Stimulated activated CD4-positive, alpha-beta T cell treated with anti-CD3 and anti-CD28 coated beads, Interleukin-2, amount 100 ng/mL, for 4 hours (primary cell): Measurements from ENCODE around the gene CGB5.
"Not testable (repeated sequence)": the region's sequence is repeated elsewhere in the genome, so short reads cannot be mapped to it uniquely, and the experiment has no call there.

Experiments used
- DNase-seq: peaks from one replicate; pipeline ENCODE4 v3.0.0-alpha.2; 2020; ENCODE audit warnings: low read depth

Gene CGB5

DNA sequence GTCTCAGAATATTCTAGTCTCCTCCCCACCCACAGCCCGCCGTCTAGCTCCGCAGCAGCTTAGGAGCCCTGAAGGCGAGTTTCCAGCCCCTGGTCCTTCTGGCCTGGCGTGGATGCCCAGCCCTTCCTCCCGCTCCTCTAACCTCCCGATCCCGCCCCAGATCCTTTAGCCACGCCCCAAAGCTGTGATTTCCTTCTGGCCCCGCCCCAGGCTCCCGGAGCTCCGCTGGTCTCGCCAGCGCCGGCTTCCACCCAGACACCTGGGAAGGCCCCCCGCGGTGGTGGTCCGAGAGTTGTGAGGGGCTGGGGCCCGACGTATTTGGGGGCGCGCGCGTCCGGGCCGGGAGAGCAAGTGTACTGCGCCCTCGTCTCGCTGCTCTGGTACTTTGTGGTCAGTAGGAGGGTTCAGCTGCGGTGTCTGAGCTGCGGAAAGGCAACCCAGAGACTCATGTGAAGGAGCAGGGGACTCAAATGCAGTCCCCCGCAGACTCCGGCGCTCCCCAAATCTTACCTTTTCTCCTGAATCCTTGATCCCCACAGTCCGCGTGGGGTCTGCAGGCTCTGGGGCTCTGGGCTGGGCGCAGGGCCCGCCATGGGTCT, 14.1 kb downstream of the CGB5 start, which contains the start of gene CGB7:
Gene CGB7 (minus strand): TSS at position 114 of the 599 bp plus-strand sequence. CDS start 2,374 bp downstream, outside the sequence.
- no peak for DNase-seq

DNA sequence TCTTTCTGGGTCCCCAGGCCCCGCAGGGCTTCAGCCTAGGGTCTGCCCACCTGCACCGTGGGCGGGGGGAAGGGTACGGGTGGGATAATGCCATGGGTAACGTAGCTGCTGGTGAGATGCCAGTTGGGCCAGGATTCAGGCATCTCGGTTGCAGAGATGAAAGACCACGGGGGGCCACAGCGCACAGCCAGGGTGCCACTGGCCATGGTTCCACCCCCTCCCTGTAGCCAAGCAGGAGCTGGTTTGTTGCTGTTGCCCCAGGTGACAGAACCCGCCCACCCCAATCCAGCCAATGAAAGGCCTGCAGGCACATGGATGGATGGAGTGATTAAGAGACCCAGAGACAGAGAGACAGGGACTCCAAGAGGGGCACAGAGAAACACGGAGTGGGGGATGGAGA, 14.9 kb downstream of the CGB5 start:
- no peak for DNase-seq

DNA sequence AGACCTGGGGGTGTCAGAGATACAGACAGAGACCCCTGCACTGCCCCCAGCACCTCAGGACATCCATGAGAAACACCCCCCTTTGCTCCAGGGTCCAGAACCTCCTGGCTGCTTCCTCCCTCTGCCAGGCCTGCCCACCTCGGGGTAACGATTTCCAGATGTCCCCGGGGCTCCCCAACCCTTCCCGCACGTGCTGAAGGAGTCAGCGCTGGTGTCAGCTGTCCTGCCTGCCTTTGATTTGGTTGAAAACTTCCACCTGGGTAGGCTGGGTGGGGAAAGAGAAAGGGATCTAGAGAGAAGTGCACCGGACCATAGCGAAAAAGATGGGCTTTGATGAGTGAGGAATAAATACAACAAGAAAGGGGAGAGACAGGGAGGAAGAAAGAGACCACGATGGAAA, 15.4 kb downstream of the CGB5 start:
- no peak for DNase-seq

DNA sequence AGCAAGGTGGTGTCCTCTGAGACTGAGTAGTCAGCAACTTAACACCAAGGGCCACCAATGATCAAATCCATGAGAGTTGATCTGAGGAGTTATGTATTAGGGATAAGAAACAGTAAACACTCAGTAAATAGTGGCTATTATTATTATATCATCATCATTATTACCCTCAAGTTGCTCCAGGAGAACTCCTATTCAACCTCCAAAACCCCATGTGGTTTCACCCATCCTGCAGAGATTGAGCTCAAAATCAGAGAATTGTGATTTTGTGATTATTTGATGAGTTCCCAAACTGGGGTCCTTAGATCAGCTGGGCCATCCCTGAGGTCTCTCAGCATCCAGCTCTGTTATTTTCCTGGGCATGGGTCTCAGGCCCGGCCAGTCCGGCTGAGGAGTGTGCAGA, 17.4 kb downstream of the CGB5 start:
- DNase-seq = no peak

DNA sequence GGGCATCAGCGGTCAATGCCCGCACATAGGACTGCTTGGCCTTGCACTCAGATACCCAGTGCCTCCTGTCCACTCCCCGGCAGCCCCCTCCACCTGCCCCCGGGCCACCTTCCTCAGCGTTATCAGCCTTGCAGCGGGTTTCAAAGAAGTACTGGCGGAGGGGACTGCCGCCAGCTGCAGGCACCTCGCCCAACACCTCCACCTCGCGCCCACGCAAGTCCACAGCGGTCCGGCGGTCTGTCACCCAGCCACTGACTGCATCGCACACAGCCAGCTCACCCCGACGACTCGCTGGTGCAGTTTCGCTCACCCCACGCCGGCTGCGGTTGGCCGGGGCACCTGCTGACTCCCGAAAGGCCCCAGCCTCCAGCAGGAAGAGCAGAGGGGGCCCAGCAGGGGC, 17.8 kb downstream of the CGB5 start:
- no peak for DNase-seq

DNA sequence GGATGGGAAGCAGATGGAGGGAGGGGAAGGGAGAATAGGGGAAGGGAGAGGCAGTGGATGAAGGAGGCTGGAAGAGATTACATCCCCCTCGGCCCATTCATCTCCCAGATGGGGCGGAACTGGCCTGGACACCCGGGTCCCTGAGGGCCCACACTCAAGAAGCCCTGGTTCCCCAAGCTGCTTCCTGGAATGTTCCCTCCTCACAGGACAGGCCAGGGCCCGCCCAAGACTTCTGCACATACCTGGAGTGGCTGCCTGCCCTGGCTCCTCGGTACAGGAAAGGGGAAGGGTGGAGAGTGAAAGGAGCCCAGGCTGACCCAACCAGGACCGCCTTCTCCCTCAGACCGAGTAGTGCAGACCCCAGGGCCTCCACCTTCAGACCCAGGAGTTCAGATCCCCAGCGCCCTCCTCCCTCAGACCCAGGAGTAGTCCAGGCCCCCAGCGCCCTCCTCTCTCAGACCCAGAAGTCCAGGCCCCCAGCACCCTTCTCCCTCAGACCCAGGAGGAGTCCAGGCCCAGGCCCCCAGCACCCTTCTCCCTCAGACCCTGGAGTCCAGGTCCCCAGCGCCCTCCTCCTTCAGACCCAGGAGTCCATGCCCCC, 20.5 kb downstream of the CGB5 start:
- DNase-seq = no peak

DNA sequence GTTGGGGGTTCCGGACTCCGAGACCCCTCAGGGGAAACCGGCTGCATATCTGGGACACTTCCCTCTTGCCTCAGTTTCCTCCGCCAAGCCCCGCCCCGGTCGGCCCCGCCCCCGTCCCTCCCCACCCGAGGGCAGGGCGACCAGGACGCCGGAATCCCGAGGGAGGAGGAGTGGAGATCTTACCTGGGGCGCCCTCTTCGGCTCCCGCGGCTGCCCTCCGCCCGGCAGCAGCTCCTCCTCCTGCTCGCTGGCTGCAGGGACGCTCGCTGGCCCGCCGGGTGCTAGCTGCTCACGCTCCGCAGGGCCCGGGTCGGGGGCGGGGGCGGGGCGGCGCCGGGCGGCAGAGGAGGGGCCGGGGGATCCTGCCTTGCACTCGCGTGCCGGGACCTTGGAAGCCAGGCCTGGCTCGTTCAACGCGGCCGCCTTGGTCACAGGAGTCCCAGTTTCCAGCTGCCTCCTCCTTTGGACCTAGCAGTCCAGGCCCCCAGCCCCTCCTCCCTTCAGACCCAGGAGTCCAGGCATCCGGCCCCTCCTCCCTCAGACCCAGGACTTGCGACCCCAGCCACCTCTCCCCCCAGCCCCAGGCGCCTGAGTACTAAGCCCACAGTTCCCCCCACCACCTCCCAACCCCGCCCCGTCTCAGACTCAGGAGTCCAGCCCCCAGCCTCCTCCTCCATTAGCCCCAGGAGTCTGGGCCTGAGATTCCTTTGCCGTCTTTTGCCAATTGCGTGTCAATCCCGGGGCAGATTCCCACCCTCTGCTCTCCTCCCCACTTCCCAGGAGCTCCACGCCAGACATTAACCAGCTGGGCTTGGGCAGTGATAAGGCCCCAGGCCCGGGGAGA, 21.3 kb downstream of the CGB5 start, which contains the start of gene NTF4:
Gene NTF4 (minus strand): TSS at position 51 of the 844 bp plus-strand sequence. CDS start 2,821 bp downstream, outside the sequence.
- no peak for DNase-seq

DNA sequence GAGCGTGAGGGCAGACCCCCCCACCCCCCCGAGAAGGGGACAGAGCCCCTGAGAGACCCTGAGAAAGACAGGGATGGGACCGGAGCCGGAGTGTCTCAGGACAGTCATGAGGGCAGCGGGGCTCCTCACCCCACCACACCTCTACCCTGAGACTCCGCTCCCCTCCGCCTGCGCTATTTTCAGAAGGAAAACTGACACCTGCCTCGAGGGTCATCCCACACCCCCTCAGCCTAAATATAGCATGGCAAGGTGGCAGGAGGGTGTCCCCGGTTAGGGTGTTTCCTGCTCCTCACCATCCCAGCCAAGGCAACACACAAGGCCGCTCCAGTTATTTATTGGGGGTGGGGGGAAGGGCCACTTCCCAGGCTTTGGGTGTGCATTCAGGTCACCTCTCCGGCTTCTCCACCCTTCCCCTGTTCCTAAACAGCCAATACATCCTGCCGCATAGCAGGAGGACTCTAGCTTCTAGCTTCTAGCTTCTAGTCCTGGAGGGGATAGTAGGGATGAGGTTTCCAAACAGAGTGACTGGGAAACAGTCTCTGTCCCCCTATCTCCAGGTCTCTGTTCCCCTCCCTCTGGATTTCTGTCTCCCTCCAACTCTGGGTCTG, 22.4 kb downstream of the CGB5 start:
- DNase-seq = no peak

DNA sequence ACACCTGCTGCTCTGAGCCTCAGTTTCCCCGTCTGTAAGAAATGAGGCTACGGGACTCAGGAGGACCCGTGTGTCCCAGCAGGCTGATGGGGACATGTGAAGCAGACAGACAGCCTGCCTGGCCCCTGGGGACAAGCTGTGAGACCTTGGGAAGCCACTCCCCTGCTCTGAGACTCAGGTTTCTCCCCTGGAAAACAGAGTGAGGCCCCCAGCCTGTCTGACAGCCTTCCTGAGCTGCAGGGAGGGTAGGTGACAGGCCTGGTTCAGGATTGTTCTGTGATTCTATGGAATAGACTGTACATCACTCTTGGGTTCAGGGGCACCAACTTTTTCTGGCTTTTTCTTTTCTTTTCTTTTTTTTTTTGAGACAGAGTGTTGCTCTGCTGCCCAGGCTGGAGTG, 23.9 kb downstream of the CGB5 start:
- DNase-seq = no peak

DNA sequence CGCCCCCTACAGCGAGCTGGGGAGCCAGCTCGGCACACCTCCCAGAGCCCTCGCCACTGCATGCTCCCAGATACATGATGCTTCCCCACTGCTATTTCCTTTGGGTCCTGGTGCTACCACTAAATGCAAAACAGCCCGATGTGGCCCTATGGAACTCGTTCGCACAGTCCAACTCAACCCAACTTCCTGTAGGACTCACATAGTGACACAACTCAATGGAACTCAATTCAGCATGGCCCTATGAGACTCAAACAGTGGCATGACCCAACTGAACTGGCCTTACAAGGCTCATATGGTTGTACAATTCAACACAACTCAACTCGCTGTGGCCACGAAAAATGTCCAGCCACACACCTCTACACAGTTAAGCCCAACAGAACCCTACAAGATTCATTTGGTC, 25.4 kb downstream of the CGB5 start:
- no peak for DNase-seq

DNA sequence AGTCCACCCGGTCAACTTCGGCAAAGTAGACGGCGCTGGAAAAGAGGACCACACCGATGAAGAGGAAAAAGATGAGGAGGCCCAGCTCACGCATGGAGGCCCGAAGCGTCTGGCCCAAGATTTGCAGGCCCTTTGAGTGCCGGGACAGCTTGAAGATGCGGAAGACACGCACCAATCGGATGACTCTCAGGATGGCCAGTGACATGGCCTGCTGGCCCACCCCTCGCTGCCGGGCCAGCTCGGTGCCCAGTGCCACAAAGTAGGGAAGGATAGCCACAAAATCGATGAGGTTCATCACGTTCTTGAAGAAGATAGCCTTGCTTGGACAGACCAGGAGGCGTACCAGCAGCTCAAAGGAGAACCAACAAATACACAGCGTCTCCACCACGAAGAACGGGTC, 26.8 kb downstream of the CGB5 start:
- no peak for DNase-seq

DNA sequence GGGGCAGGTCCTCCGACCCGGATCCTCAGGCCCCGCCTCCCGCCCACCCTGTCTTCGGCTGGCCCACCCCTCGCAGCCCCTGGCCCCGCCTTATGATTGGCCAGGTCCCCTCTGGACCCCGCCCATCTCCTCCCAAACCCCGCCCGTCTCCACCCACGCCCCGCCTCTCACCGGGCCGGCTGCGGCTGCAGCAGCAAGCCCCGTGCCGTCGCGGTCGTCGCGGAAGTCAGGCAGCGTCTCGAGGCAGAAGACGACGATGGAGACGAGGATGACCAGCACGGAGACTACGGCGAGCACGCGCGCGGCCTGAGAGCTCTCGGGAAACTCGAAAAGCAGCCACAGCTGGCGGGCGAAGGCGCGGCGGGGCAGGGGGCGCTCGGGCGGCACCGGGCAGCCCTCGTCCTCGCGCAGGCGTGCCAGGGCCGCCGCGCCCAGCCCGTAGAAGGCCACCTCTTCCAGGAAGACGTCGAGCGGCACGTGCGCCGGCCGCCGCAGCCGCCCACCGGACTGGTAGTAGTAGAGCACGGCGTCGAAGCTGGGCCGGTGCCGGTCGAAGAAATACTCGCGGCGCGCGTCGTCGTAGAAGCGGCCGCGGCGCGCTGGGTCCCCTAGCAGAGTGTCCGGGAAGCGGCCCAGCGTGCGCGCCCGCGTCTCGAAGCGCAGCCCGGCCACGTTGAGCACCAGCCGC, 28.4 kb downstream of the CGB5 start:
- peak; percentile 34 for DNase-seq

DNA sequence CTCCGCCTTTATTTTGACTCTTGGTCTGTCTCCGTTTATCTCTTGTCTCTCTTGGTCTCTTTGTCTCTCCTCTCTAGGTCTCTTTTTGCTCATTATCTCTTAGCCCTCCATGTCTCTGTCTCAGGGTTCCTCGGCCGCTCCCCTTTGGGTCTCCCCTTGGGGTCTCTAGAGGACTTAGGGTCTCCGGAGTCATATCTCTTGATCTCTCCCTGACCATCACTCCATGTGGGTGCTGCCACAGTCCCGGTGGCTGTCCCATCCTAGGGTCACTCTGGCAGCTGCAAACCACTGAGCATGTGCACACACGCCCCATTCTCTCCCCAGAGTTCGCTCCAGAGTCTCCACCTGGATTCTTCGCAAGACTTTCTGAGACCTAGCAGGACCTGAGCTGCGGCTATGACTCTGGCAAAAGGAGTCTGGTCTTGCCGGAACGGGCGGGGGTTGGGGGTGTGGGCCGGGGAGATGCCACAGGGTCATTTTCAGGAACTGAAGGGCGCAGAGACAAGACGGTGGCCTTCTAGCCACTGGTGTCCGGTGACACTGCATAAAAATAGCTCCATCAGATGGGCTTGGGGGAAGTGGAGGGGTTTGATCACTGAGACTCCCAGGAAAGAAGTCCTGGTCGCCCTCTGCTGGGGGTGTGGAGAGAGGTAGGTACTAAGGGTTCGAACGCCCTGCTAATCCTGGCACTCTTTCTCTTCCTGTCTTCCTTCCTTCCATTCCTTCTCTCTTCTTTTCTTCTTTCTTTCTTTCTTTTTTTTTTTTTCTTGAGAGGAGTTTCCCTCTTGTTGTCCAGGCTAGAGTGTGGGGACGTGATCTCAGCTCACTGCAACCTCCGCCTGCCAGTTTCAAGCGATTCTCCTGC, 30.1 kb downstream of the CGB5 start:
- no peak for DNase-seq

DNA sequence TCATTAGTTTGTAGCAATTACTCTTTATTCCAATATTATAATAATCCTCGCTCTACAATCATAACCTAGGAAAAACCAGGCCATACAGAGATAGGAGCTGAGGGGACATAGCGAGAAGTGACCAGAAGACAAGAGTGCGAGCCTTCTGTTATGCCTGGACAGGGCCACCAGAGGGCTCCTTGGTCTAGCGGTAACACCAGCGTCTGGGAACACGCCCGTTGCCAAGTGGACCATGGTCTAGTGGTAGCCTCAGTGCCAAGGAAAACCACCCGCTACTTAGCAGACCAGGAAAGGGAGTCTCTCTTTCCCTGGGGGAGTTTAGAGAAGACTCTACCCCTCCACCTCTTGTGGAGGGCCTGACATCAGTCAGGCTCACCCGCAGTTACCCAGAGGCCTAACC, 31.2 kb downstream of the CGB5 start:
- DNase-seq = not testable (repeated sequence)

DNA sequence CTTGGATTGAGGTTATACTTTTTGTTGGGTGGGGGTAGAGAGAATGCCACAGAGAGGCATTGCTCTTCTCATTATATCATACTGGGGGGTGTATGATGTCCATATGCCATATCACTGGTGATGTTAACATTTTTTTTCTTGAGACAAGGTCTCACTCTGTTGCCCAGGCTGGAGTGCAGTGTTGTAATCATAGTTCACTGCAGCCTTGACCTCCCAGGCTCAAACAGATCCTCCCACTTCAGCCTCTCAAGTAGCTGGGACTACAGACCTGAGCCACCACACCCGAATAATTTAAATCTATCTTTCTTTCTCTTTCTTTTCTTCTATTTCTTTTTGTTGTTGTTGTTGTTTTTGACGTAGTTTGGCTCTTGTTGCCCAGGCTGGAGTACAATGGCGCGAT, 36.7 kb downstream of the CGB5 start:
- no peak for DNase-seq

DNA sequence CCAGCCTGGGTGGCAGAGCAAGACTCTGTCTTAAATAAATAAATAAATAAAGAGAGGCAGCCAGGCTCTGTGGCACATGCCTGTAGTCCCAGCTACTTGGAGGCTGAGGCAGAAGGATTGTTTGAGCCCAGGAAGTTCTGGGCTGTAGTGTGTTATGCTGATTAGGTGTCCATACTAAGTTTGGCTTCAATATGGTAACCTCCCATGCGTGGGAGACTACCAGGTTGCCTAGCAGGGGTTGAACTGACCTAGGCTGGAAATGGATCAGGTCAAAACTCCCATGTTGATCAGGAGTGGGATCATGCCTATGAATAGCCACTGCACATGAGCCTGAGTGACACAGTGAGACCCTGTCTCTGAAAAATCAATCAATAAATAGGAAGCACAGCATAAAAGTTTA, 37.6 kb downstream of the CGB5 start:
- DNase-seq = no peak

DNA sequence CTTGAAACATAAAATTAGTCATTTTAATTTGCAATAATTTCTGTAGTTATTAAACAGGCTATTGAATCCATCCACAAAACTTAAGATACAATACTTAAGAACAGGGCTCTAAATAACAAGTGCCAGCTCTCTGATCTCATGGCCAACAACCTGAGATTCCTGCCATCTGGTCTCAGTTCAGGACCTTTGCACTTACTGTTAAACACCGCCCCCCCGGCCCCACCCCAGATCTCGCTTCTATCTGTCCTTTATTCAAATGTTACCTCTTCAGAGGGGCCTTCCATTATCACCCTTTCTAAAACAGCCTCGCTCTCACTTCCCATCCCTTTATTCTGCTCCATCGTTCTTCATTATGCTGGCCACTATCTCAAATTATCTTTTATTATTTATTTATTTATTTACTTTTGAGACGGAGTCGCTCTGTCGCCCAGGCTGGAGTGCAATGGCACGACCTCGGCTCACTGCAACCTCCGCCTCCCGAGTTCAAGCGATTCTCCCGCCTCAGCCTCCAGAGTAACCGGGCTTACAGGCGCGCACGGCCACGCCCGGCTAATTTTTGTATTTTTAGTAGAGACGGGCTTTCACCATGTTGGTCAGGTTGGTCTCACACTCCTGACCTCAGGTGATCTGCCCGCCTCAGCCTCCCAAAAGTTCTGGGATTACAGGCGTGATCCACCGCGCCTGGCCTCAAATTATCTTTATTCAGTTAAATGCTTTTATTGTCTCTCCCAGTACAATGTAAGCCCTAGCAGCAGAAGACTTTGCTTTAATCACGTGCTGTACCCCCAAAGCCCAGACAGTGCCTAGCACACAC, 40.8 kb downstream of the CGB5 start:
- DNase-seq = no peak

DNA sequence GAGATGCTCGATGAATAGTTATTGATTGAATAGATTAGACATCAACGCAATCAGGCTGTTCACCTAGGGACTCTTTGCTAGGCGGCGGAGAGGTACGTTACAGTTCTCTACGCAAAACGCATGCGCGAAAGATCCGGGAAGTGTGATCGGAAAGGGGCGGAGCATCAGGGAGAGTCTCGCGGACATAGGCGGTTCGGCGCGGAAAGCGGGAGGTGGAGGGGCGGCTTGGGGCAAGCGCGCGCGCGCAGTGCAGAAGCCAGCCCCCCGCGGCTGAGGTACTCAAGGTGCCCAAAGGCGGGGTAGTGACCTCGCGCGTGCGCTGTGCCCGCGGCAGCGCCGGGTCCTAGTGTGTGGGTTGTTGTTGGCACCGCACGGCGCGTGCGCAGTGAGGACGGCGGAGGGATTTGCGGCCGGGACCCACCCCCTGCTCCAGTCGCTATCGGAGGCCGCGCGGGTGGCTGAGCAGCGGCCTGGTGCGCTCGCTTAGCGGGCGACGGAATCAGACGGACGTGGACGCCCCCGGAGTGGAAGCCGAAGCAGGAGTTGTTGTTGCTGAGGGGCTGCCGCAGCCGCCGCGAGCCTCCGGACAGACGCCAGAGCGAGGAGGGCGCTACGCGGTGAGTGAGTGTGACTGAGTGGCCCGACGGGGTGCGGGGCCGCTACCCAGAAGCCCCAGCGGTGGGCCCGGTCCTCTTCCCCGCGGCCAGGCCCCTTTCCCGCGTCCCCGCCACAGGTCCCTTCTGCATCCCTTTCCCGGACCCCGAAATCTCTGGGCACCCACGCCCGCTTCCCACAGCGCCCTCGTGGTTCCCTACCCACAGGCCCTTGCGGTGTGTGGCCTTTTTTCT, 41.6 kb downstream of the CGB5 start, which contains the start of gene SNRNP70:
Gene SNRNP70 (plus strand): TSS at position 432 of the 848 bp plus-strand sequence. CDS start 964 bp downstream, outside the sequence.
- DNase-seq = peak; percentile 99

DNA sequence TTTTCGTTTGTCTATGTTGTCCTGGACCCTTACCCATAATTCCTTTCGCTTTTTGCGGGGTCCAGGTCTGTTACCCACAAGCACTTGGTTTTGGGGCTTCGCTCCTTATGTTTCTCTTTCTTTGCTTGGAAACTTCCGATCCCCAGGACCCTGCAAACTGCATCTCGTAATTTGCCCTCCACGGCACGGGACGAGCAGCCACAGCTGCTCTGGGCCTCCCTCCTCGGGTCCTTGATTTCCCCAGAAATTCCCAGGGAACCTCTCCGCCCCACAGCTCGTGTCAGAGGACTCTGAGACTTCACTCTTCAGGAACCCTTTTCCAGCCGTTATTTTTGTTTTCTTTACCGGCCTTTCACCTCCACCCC, 42.2 kb downstream of the CGB5 start:
- DNase-seq = no peak
